ENCODE data around the gene RCOR3. TPM values are rescaled to one million over a fixed set of nuclear protein-coding genes. Genes with fewer than 3 reads are reported as not detected.
"Not testable (repeated sequence)": the region's sequence is repeated elsewhere in the genome, so short reads cannot be mapped to it uniquely, and the experiment has no call there.

RCOR3 gene
- total RNA-seq, 6 donors from 2014 or later, result 27.2 to 97.4 (median 46.5) TPM

DNA sequence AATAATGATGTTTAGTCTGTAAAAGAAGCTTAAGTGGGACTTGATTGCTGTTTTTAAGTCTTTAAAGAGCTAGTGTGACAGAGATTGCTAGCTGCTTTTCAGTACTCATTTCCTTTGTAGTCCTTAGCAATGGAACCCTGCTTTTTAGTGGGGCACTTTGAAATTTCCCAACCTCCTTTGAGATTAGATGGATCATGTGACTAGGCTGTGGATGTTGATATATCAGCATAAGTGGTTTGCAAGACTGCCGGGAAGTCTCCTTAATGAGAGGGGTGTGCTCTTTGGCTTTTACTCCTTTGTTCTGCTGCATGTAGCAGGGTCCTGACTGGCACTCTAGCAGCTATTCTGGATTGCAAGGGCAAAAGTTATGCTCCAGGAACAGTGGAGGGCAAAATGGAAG lies 11.2 kb upstream of the RCOR3 start:
- H3K9me3 ChIP-seq, result no peaks in the 10 kb centered on the region
- H3K27me3 ChIP-seq, result no peaks in the 10 kb centered on the region
- WGBS, 2 donors, result 0 to 21% methylated on average over 1 of the region's 1 CpG
- H3K36me3 ChIP-seq, result no peaks in the 10 kb centered on the region
- DNase-seq (peak in 1 of 2 donors; percentile 44), ATAC-seq (ENCODE audit: low FRiP score in 2 of 2) (peak in 1 of 2 donors; percentile 26)
- H3K27ac ChIP-seq, result no peak overlapping the region
- TF ChIP-seq EP300 (IDR thresholded peaks at IDR 0.05) (peak in 1 of 4 donors; percentile 72), POLR2AphosphoS5 (IDR thresholded peaks at IDR 0.05) (no peak), POLR2A (IDR thresholded peaks at IDR 0.05) (no peak)
- no peak overlapping the region for H3K4me3 ChIP-seq
- H3K4me1 ChIP-seq, result peaks cover 0 to 9% (median 0%) of the 10 kb centered on the region in 4 donors

DNA sequence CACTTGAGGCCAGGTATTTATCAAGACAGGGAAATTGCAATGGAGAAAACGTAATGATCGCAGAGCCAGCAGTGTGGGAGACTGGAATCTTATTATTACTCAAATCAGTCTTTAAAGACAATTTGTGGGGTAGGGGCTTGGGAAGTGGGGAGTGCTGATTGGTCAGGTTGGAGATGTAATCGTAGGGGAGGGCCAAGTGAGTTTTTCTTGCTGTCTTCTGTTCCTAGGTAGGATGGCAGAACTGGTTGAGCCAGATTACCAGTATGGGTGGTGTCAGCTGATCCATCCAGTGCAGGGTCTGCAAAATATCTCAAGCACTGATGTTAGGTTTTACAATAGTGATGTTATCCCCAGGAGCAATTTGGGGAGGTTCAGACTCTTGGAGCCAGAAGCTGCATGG lies 9.6 kb upstream of the RCOR3 start:
- not testable (repeated sequence) for H3K9me3 ChIP-seq; ATAC-seq (ENCODE audit: low FRiP score in 2 of 2); H3K27me3 ChIP-seq; H3K4me1 ChIP-seq; H3K27ac ChIP-seq; DNase-seq; H3K36me3 ChIP-seq; H3K4me3 ChIP-seq
- WGBS, 2 donors, result 84 to 91% methylated on average over 3 of the region's 3 CpGs

GRCh38 chr1:211257826-211258225 lies 1.3 kb upstream of the RCOR3 start:
- 7 to 9% methylated on average over 2 of the region's 2 CpGs for WGBS, 2 donors
- Histone ChIP-seq H3K9me3 (no peaks in the 10 kb centered on the region), H3K27me3 (no peaks in the 10 kb centered on the region), H3K36me3 (no peaks in the 10 kb centered on the region), H3K4me1 (peaks cover 11 to 20% (median 16%) of the 10 kb centered on the region in 4 donors), H3K4me3 (peak overlapping the region; percentile 32 to 96 (median 80)), H3K27ac (peak overlapping the region; percentile 96 to 100 (median 99))
- DNase-seq, result no peak
- TF ChIP-seq CTCF (IDR thresholded peaks at IDR 0.05), result no peak
- TF ChIP-seq EP300 (IDR thresholded peaks at IDR 0.05), result no peak
- no peak for TF ChIP-seq POLR2AphosphoS5 (IDR thresholded peaks at IDR 0.05)
- no peak for TF ChIP-seq POLR2A (IDR thresholded peaks at IDR 0.05)
- ATAC-seq (ENCODE audit: low FRiP score in 2 of 2), result no peak

DNA sequence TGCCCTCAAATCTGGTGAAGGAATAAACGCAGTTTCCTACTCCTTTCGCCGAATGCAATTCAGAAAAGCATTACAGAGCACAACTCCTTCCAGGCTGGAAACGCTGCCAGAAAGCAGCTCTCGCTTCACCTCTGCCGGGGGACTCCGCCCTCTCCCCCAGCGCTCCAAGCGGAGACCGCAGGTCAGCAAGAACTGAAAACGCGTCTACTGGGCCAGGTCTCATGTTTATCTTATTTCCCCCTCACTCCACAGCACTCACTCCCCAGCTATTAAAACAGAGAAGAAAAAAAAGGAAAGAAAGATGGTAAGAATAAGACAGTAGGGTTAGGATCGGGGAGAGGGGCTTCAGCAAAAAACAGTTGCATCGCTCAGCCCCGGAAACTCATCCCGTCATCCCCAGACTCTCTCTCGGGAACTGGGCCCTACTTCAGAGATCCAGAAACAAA lies 833 bp upstream of the RCOR3 start:
- H3K4me3 ChIP-seq, result peak overlapping the region; percentile 78 to 96 (median 88)
- no peaks in the 10 kb centered on the region for H3K36me3 ChIP-seq
- peaks cover 11 to 20% (median 16%) of the 10 kb centered on the region in 4 donors for H3K4me1 ChIP-seq
- peak overlapping the region; percentile 96 to 100 (median 99) for H3K27ac ChIP-seq
- no peaks in the 10 kb centered on the region for H3K9me3 ChIP-seq
- WGBS, 2 donors, result 2 to 3% methylated on average over 17 of the region's 17 CpGs
- TF ChIP-seq EP300 (IDR thresholded peaks at IDR 0.05) (no peak), POLR2A (IDR thresholded peaks at IDR 0.05) (peak in 1 of 4 donors; percentile 62)
- H3K27me3 ChIP-seq, result no peaks in the 10 kb centered on the region
- DNase-seq (peak; percentile 81 to 84), ATAC-seq (ENCODE audit: low FRiP score in 2 of 2) (peak; percentile 74 to 84)

DNA sequence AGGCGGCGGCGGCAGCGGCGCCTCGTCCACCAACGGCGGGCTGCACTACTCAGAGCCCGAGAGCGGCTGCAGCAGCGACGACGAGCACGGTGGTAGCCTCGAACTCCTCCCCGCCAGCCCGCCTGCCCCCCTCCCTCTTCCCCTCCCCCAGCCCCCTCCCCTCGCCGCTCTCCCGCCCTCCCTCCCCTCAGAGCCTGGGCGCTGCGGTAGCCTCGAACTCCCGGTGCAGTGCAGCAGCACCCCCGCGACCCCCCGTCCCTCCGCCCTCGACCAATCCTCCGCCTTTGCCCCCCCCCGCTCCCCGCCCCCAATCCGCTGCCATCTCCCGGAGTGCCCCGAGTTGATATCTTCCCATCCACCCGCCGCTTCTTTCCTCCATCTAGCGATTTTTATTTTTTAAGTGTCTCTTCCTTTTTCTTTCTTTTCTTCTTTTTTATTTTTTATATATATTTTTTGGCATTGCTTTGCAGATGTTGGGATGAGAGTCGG lies 516 bp downstream of the RCOR3 start:
- Histone ChIP-seq H3K9me3 (no peaks in the 10 kb centered on the region), H3K4me1 (peaks cover 11 to 20% (median 16%) of the 10 kb centered on the region in 4 donors), H3K27ac (peak overlapping the region; percentile 96 to 100 (median 99)), H3K36me3 (peaks cover 0 to 4% (median 0%) of the 10 kb centered on the region in 4 donors), H3K27me3 (no peaks in the 10 kb centered on the region), H3K4me3 (peak overlapping the region; percentile 78 to 96 (median 88))
- DNase-seq (peak; percentile 64 to 92), ATAC-seq (ENCODE audit: low FRiP score in 2 of 2) (peak; percentile 38 to 49)
- 0% methylated on average over 6 to 27 of the region's 39 CpGs for WGBS, 2 donors
- TF ChIP-seq POLR2AphosphoS5 (IDR thresholded peaks at IDR 0.05), result no peak
- no peak for TF ChIP-seq POLR2A (IDR thresholded peaks at IDR 0.05)
- TF ChIP-seq EP300 (IDR thresholded peaks at IDR 0.05), result no peak
- TF ChIP-seq CTCF (IDR thresholded peaks at IDR 0.05), result no peak

- Histone ChIP-seq H3K27me3 (no peaks in the 10 kb centered on the region), H3K9me3 (no peaks in the 10 kb centered on the region), H3K36me3 (peaks cover 0 to 5% (median under 1%) of the 10 kb centered on the region in 4 donors), H3K4me1 (peaks cover 11 to 20% (median 16%) of the 10 kb centered on the region in 4 donors), H3K27ac (peak overlapping the region; percentile 96 to 100 (median 99)), H3K4me3 (peak overlapping the region; percentile 78 to 96 (median 88))
- peak in 2 of 4 donors; percentile 32 to 64 for TF ChIP-seq POLR2A (IDR thresholded peaks at IDR 0.05)
- TF ChIP-seq CTCF (IDR thresholded peaks at IDR 0.05), result peak in 2 of 6 experiments; percentile 9 to 27
- TF ChIP-seq EP300 (IDR thresholded peaks at IDR 0.05), result no peak
- TF ChIP-seq POLR2AphosphoS5 (IDR thresholded peaks at IDR 0.05), result peak in 1 of 2 donors; percentile 61
- ATAC-seq (ENCODE audit: low FRiP score in 2 of 2), result peak; percentile 62 to 69
- 0 to 1% methylated on average over 32 to 51 of the region's 59 CpGs for WGBS, 2 donors
- DNase-seq, result peak; percentile 90 to 93
Observed at GRCh38 chr1:211260141-211261107, 1.3 kb downstream of the RCOR3 start.

Data from upper lobe of left lung (tissue), 6 donors.